MM.1S (cell line): ENCODE measurements around the gene SPAG7.

ENCODE experiments used
- EZH2phosphoT487 ChIP-seq: fragments of 300-600 bp; sonication (generic); IDR thresholded peaks from 2 replicates; pipeline ENCODE4 v1.6.1; 2018; ENCODE audit warnings: antibody characterized with exemption, low read length
- TF ChIP-seq, protein P1 (sequence below): fragments of 300-600 bp; sonication (generic); IDR thresholded peaks from 2 replicates; pipeline ENCODE4 v1.5.1; 2016; ENCODE audit warnings: antibody characterized with exemption, low read length, mixed read lengths

DNA sequence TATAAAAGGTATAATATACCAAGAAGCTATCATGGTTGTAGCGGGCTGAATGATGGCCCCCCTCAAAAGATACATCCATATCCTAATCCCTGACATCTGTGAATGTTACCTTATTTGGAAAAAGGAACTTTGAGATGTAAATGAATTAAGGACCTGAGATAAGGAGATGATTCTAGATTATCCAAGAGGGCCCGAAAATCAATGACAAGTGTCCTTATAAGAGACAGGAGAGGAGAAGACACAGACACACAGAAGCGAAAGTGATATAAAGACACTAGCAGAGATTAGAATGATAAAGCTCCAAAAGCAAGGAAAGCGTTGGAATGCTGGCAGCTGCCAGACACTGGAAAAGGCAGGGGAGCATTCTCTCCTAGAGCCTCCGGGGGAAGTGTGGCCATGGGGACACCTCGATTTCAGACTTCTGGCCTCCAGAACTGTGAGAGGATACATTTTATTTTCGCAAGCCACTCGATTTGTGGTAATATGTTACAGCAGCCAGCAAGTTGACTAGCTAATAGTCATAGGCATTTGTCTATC is 48.0 kb downstream of the SPAG7 start:
- no peak for TF ChIP-seq EZH2phosphoT487
- TF ChIP-seq, protein P1, sequence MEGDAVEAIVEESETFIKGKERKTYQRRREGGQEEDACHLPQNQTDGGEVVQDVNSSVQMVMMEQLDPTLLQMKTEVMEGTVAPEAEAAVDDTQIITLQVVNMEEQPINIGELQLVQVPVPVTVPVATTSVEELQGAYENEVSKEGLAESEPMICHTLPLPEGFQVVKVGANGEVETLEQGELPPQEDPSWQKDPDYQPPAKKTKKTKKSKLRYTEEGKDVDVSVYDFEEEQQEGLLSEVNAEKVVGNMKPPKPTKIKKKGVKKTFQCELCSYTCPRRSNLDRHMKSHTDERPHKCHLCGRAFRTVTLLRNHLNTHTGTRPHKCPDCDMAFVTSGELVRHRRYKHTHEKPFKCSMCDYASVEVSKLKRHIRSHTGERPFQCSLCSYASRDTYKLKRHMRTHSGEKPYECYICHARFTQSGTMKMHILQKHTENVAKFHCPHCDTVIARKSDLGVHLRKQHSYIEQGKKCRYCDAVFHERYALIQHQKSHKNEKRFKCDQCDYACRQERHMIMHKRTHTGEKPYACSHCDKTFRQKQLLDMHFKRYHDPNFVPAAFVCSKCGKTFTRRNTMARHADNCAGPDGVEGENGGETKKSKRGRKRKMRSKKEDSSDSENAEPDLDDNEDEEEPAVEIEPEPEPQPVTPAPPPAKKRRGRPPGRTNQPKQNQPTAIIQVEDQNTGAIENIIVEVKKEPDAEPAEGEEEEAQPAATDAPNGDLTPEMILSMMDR, result no peak
